Upper lobe of left lung (tissue), 6 donors: ENCODE results near the gene HKDC1. TPM values are rescaled to one million over a fixed set of nuclear protein-coding genes. Genes with fewer than 3 reads are reported as not detected.

Experiments
- ATAC-seq, 2 donors: fragments of 200-7000 bp; cut with Tn5 transposase; one replicate each; pipeline ENCODE4 v1.9.1; 2022; ENCODE audit warnings: mild to moderate bottlenecking in 2 of 2, moderate library complexity in 2 of 2; ENCODE audit not compliant: low FRiP score in 2 of 2
- DNase-seq, 2 donors: peaks; one replicate each; pipeline ENCODE4 v3.0.0-alpha.2; 2019 to 2020
- H3K27ac ChIP-seq, 4 donors: fragments of 200-600 bp; sonication (generic); one replicate each; pipeline ENCODE4 v1.5.1; 2016 to 2019
- H3K27me3 ChIP-seq, 4 donors: fragments of 200-600 bp; sonication (generic); one replicate each; pipeline ENCODE4 v1.5.1; 2017 to 2019
- H3K36me3 ChIP-seq, 4 donors: fragments of 200-600 bp; sonication (generic); one replicate each; pipeline ENCODE4 v1.5.1; 2016 to 2019
- H3K4me1 ChIP-seq, 4 donors: fragments of 200-600 bp; sonication (generic); one replicate each; pipeline ENCODE4 v1.5.1; 2018 to 2019
- H3K4me3 ChIP-seq, 4 donors: fragments of 200-600 bp; sonication (generic); one replicate each; pipeline ENCODE4 v1.5.1; 2017 to 2019; ENCODE audit warnings: mild to moderate bottlenecking in 2 of 4, moderate library complexity in 1 of 4
- H3K9me3 ChIP-seq, 4 donors: fragments of 200-600 bp; sonication (generic); one replicate each; pipeline ENCODE4 v1.5.1; 2018 to 2019
- EP300 ChIP-seq, 4 donors: sonication (generic); formaldehyde crosslinking; IDR thresholded peaks; one replicate each; pipeline ENCODE4 v1.5.1; 2017; ENCODE audit warnings: antibody characterized with exemption in 4 of 4, control low read depth in 2 of 4
- POLR2A ChIP-seq, 4 donors: fragments of 450-650 bp; IDR thresholded peaks; one replicate each; pipeline ENCODE4 v1.5.1; 2016 to 2017; ENCODE audit warnings: antibody characterized with exemption in 4 of 4, mild to moderate bottlenecking in 2 of 4
- POLR2AphosphoS5 ChIP-seq, 2 donors: sonication (generic); formaldehyde crosslinking; IDR thresholded peaks; one replicate each; pipeline ENCODE4 v1.5.1; 2017; ENCODE audit warnings: antibody characterized with exemption in 2 of 2
- WGBS, 2 donors: methylation state at CpG; one replicate each; pipeline ENCODE4 v1.1.5; 2017 to 2018; 5-methylcytosine and 5-hydroxymethylcytosine counted together
- total RNA-seq, 6 donors: library from RNA; depleted of rRNA in 4 of 6; stranded (reverse); fragments of >200 nt in 4 of 6; gene quantifications; one replicate each; pipeline versions ENCODE4 v1.1.0 to v1.2.1, GENCODE V29; 2016 to 2021
- TF ChIP-seq, protein P1 (sequence below), 6 experiments: fragments of 450-650 bp in 4 of 6; fragments of 200-600 bp in 2 of 6; sonication (generic) in 2 of 6; IDR thresholded peaks; one replicate each; pipeline ENCODE4 v1.5.1; 2016 to 2019; ENCODE audit warnings: antibody characterized with exemption in 6 of 6
- donor health status: DM: no; HTN: no; CAD: no; lungs with moderate emphysema.
- donor health status: DM: no; HTN: yes; CAD: no; lungs with severe emphysema.

HKDC1 gene
- total RNA-seq, 6 donors from 2014 or later: 3.2 to 12.6 (median 7.5) TPM

DNA sequence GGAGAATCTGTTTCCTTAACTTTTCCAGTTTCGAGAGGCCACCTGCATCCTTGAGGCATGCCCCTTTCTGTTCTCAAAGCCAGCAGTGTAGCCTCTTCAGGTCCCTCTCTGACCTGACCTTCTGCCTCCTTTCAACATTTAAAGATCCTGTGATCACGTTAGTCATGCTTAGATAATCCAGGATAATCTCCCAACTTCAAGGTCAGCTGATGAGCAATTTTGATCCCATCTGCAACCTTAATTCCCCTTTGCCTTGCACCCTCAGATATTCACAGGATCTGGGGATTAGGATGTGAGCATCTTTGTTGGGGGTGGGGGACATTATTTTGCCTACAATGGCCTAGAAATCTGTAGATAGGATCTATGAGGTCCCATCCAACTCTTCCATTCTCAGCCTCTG, 8.0 kb downstream of the HKDC1 start:
- 87 to 94% methylated on average over 2 of the region's 2 CpGs for WGBS, 2 donors
- no peak overlapping the region for H3K4me3 ChIP-seq
- H3K4me1 ChIP-seq: peaks cover 0 to 19% (median 4%) of the 10 kb centered on the region in 4 donors
- TF ChIP-seq POLR2AphosphoS5 (IDR thresholded peaks at IDR 0.05) (no peak), EP300 (IDR thresholded peaks at IDR 0.05) (no peak), POLR2A (IDR thresholded peaks at IDR 0.05) (no peak)
- TF ChIP-seq, protein P1, sequence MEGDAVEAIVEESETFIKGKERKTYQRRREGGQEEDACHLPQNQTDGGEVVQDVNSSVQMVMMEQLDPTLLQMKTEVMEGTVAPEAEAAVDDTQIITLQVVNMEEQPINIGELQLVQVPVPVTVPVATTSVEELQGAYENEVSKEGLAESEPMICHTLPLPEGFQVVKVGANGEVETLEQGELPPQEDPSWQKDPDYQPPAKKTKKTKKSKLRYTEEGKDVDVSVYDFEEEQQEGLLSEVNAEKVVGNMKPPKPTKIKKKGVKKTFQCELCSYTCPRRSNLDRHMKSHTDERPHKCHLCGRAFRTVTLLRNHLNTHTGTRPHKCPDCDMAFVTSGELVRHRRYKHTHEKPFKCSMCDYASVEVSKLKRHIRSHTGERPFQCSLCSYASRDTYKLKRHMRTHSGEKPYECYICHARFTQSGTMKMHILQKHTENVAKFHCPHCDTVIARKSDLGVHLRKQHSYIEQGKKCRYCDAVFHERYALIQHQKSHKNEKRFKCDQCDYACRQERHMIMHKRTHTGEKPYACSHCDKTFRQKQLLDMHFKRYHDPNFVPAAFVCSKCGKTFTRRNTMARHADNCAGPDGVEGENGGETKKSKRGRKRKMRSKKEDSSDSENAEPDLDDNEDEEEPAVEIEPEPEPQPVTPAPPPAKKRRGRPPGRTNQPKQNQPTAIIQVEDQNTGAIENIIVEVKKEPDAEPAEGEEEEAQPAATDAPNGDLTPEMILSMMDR (IDR thresholded peaks at IDR 0.05): no peak
- H3K27me3 ChIP-seq: no peaks in the 10 kb centered on the region
- DNase-seq: no peak
- H3K9me3 ChIP-seq: no peaks in the 10 kb centered on the region
- H3K27ac ChIP-seq: no peak overlapping the region
- no peak for ATAC-seq
- no peaks in the 10 kb centered on the region for H3K36me3 ChIP-seq

DNA sequence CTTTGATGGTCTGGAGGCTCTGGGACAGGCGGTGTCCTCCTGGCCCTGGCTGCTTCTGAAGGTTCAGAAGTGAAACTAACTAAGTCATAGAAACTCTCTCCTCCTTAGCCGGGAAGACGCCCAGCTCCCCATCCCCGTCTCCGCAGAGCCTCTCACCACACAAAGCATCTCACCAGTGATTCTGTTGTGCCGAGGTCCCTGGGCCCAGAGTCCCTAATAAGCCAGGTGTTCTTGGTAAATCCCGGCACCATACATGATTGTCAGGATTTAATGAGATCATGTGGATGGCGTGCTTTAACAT, 9.4 kb downstream of the HKDC1 start:
- Histone ChIP-seq H3K9me3 (no peaks in the 10 kb centered on the region), H3K27ac (peak overlapping the region in 2 of 4 donors; percentile 72 to 78), H3K4me3 (peak overlapping the region in 2 of 4 donors; percentile 14 to 18), H3K36me3 (no peaks in the 10 kb centered on the region), H3K4me1 (peaks cover 0 to 19% (median 4%) of the 10 kb centered on the region in 4 donors), H3K27me3 (no peaks in the 10 kb centered on the region)
- TF ChIP-seq EP300 (IDR thresholded peaks at IDR 0.05) (no peak), POLR2A (IDR thresholded peaks at IDR 0.05) (no peak)
- ATAC-seq (no peak), DNase-seq (no peak)
- 77 to 94% methylated on average over 2 to 8 of the region's 8 CpGs for WGBS, 2 donors

DNA sequence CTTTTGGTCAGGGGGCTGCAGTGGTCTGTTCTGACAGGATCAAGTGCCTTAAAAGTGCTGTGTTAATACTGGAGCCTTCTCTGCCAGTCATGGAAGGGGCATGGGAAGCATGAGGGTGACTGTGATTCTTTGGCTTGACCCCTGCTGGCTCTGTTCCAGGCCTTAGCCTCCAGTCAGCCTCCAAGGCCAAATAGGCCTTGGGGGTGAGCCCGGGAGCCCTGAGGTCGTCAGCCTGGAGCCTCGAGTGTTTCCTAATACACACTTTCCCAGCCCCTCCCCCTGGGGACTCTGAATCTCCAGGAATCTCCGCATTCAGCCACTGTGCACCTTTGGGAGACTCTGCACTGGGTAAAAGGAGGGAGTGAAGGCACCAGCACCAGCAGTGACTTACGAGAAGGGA, 10.0 kb downstream of the HKDC1 start:
- Histone ChIP-seq H3K27me3 (no peaks in the 10 kb centered on the region), H3K4me3 (no peak overlapping the region), H3K27ac (peak overlapping the region in 2 of 4 donors; percentile 72 to 78), H3K9me3 (no peaks in the 10 kb centered on the region), H3K4me1 (peaks cover 0 to 15% (median 4%) of the 10 kb centered on the region in 4 donors), H3K36me3 (no peaks in the 10 kb centered on the region)
- TF ChIP-seq POLR2AphosphoS5 (IDR thresholded peaks at IDR 0.05) (no peak), POLR2A (IDR thresholded peaks at IDR 0.05) (no peak), EP300 (IDR thresholded peaks at IDR 0.05) (no peak)
- TF ChIP-seq, protein P1 (IDR thresholded peaks at IDR 0.05): no peak
- no peak for DNase-seq
- no peak for ATAC-seq
- 59 to 84% methylated on average over 5 of the region's 5 CpGs for WGBS, 2 donors

DNA sequence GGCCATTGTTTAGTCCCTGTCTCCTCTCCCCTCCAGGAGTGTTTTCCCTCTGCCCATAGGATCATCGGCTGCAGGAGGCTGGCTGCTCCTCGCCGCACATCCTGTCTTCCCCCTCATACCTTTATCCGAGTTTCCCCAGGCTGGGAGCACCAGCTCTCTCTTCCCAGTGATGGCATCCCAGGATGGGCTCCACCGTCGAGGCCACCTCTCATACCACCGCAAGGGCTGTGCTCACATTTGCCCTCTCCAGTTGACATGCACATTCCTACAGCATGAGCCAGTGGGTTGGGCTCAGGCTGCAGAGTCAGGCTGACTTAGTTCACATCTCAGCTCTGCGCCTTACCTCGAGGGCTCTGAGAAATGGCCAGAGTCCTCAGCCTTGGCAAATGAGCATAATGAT, 12.1 kb downstream of the HKDC1 start:
- no peaks in the 10 kb centered on the region for H3K27me3 ChIP-seq
- DNase-seq (no peak), ATAC-seq (peak in 1 of 2 donors; percentile 55)
- H3K27ac ChIP-seq: no peak overlapping the region
- no peaks in the 10 kb centered on the region for H3K9me3 ChIP-seq
- TF ChIP-seq POLR2AphosphoS5 (IDR thresholded peaks at IDR 0.05) (no peak), POLR2A (IDR thresholded peaks at IDR 0.05) (no peak), EP300 (IDR thresholded peaks at IDR 0.05) (no peak)
- TF ChIP-seq, protein P1 (IDR thresholded peaks at IDR 0.05): no peak
- H3K36me3 ChIP-seq: no peaks in the 10 kb centered on the region
- WGBS, 2 donors: 81 to 88% methylated on average over 9 of the region's 9 CpGs
- peaks cover 0 to 11% (median 1%) of the 10 kb centered on the region in 4 donors for H3K4me1 ChIP-seq
- no peak overlapping the region for H3K4me3 ChIP-seq

DNA sequence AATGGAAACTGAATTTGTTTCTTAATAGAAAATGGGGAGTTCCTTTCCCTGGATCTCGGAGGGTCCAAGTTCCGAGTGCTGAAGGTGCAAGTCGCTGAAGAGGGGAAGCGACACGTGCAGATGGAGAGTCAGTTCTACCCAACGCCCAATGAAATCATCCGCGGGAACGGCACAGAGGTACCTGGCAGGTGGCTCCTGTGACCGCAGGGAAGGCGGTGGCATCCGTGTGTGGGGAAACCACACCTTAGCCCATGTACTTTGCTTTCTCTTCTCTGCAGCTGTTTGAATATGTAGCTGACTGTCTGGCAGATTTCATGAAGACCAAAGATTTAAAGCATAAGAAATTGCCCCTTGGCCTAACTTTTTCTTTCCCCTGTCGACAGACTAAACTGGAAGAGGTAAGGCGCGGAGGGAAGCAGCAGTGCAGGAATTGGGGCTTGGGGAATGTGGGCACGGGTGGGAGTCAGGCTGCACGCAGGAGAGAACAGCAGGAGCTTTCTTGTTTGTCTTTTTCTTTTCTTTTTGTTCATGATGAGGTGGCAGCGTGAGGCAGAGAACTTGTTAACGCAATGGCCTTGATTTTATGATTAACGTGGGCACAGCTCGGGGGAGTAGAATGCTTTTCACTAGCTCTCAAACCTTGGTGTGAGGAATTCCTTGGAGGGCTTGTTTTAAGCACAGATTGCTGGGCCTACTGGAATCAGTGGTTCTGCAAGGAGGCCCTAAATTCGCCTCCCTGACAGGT, 12.8 kb downstream of the HKDC1 start:
- Histone ChIP-seq H3K36me3 (no peaks in the 10 kb centered on the region), H3K4me3 (no peak overlapping the region), H3K27ac (no peak overlapping the region), H3K9me3 (no peaks in the 10 kb centered on the region), H3K27me3 (no peaks in the 10 kb centered on the region), H3K4me1 (peaks cover 0 to 11% (median 3%) of the 10 kb centered on the region in 4 donors)
- WGBS, 2 donors: 78 to 90% methylated on average over 22 of the region's 22 CpGs
- TF ChIP-seq POLR2A (IDR thresholded peaks at IDR 0.05): no peak
- no peak for TF ChIP-seq POLR2AphosphoS5 (IDR thresholded peaks at IDR 0.05)
- TF ChIP-seq, protein P1 (IDR thresholded peaks at IDR 0.05): no peak
- no peak for TF ChIP-seq EP300 (IDR thresholded peaks at IDR 0.05)
- no peak for DNase-seq
- no peak for ATAC-seq
